HEK293 (cell line): ENCODE results near the gene LFNG.

Experiments
- CTCF ChIP-seq: fragments of 450-650 bp; formaldehyde crosslinking; IDR thresholded peaks from 2 replicates; pipeline ENCODE4 v1.5.1; 2016; ENCODE audit warnings: missing biosample characterization, missing genetic modification characterization
- ELK4 ChIP-seq: IDR thresholded peaks from 2 replicates; pipeline ENCODE4 v1.6.1; 2011; ENCODE audit warnings: mild to moderate bottlenecking, low read depth, low read length, borderline replicate concordance
- GLI2 ChIP-seq: fragments of 450-650 bp; formaldehyde crosslinking; IDR thresholded peaks from 2 replicates; pipeline ENCODE4; 2017; ENCODE audit warnings: missing biosample characterization, missing genetic modification characterization, low read depth, borderline replicate concordance
- ZBTB49 ChIP-seq: fragments of 450-650 bp; formaldehyde crosslinking; IDR thresholded peaks from 2 replicates; pipeline ENCODE4 v1.5.1; 2016; ENCODE audit warnings: missing biosample characterization, missing genetic modification characterization, low read depth
- ZBTB7A ChIP-seq: fragments of 450-650 bp; formaldehyde crosslinking; IDR thresholded peaks from 2 replicates; pipeline ENCODE4 v1.5.1; 2016; ENCODE audit warnings: low read depth, missing biosample characterization, missing genetic modification characterization
- ZNF175 ChIP-seq: fragments of 450-650 bp; formaldehyde crosslinking; IDR thresholded peaks from 2 replicates; pipeline ENCODE4 v1.5.1; 2016; ENCODE audit warnings: missing biosample characterization, missing genetic modification characterization
- ZNF518A ChIP-seq: fragments of 450-650 bp; formaldehyde crosslinking; conservative IDR thresholded peaks from 2 replicates; pipeline ENCODE4 v1.5.1; 2016; ENCODE audit warnings: low read depth, missing biosample characterization, missing genetic modification characterization
- ZNF580 ChIP-seq: fragments of 450-650 bp; formaldehyde crosslinking; IDR thresholded peaks from 2 replicates; pipeline ENCODE4 v1.5.1; 2016; ENCODE audit warnings: missing biosample characterization, missing genetic modification characterization
- ZNF596 ChIP-seq: fragments of 450-650 bp; IDR thresholded peaks from 2 replicates; pipeline ENCODE4 v1.5.0; 2018; ENCODE audit warnings: missing biosample characterization, mild to moderate bottlenecking, missing genetic modification characterization, moderate library complexity
- TF ChIP-seq, protein P1 (sequence below): fragments of 450-650 bp; formaldehyde crosslinking; IDR thresholded peaks from 2 replicates; pipeline ENCODE4 v1.5.1; 2016; ENCODE audit warnings: missing biosample characterization, missing genetic modification characterization
- TF ChIP-seq, protein P2 (sequence below): fragments of 450-650 bp; formaldehyde crosslinking; optimal IDR thresholded peaks from 2 replicates; pipeline ENCODE3; 2016; ENCODE audit warnings: missing biosample characterization, mild to moderate bottlenecking, missing genetic modification characterization

GRCh38 chr7:2508327-2509215 is 11.0 kb upstream of the LFNG start:
- no peak for TF ChIP-seq ZNF175
- no peak for TF ChIP-seq ZNF518A
- TF ChIP-seq CTCF, result no peak
- TF ChIP-seq, protein P1, sequence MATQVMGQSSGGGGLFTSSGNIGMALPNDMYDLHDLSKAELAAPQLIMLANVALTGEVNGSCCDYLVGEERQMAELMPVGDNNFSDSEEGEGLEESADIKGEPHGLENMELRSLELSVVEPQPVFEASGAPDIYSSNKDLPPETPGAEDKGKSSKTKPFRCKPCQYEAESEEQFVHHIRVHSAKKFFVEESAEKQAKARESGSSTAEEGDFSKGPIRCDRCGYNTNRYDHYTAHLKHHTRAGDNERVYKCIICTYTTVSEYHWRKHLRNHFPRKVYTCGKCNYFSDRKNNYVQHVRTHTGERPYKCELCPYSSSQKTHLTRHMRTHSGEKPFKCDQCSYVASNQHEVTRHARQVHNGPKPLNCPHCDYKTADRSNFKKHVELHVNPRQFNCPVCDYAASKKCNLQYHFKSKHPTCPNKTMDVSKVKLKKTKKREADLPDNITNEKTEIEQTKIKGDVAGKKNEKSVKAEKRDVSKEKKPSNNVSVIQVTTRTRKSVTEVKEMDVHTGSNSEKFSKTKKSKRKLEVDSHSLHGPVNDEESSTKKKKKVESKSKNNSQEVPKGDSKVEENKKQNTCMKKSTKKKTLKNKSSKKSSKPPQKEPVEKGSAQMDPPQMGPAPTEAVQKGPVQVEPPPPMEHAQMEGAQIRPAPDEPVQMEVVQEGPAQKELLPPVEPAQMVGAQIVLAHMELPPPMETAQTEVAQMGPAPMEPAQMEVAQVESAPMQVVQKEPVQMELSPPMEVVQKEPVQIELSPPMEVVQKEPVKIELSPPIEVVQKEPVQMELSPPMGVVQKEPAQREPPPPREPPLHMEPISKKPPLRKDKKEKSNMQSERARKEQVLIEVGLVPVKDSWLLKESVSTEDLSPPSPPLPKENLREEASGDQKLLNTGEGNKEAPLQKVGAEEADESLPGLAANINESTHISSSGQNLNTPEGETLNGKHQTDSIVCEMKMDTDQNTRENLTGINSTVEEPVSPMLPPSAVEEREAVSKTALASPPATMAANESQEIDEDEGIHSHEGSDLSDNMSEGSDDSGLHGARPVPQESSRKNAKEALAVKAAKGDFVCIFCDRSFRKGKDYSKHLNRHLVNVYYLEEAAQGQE (tag by site-specific recombination), result no peak
- TF ChIP-seq ZBTB7A, result no peak
- no peak for TF ChIP-seq ZNF580 (tag by site-specific recombination)
- TF ChIP-seq ELK4, result no peak
- no peak for TF ChIP-seq ZBTB49 (tag by site-specific recombination)
- no peak for TF ChIP-seq GLI2
- TF ChIP-seq, protein P2, sequence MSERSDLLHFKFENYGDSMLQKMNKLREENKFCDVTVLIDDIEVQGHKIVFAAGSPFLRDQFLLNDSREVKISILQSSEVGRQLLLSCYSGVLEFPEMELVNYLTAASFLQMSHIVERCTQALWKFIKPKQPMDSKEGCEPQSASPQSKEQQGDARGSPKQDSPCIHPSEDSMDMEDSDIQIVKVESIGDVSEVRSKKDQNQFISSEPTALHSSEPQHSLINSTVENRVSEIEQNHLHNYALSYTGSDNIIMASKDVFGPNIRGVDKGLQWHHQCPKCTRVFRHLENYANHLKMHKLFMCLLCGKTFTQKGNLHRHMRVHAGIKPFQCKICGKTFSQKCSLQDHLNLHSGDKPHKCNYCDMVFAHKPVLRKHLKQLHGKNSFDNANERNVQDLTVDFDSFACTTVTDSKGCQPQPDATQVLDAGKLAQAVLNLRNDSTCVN, result no peak
- TF ChIP-seq ZNF596 (tag by site-specific recombination), result no peak
